Breast epithelium (tissue), 3 donors: ENCODE measurements around the gene CLDN18.

Source experiments
- POLR2AphosphoS5 ChIP-seq, 3 donors: sonication (generic); formaldehyde crosslinking; IDR thresholded peaks; one replicate each; pipeline ENCODE4 v1.6.1; 2017; ENCODE audit warnings: antibody characterized with exemption in 3 of 3
- TF ChIP-seq, protein P1 (sequence below), 3 donors: fragments of 450-650 bp; IDR thresholded peaks; one replicate each; pipeline ENCODE4 v1.5.1; 2016 to 2017; ENCODE audit warnings: antibody characterized with exemption in 3 of 3, mild to moderate bottlenecking in 3 of 3, moderate library complexity in 3 of 3

DNA sequence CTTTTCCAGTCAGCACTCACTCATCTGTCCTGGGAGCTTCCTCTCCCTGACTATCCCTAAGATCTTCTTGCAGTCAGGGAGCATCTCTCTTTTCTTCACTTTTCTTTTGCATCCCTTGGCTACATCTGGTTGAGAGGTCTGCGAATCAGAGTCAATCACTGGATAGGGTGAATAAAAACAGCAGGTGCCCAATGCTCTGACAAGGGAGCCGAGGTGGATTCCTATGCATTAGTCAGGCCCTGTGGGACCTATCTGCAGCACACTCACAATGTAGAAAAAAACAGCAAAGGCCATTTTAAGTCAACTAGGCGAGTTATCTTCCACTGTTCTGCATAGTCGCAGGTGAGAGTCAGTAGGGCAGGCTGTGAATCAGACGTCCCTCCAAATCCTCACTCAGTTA is 69.9 kb downstream of the CLDN18 start:
- TF ChIP-seq, protein P1, sequence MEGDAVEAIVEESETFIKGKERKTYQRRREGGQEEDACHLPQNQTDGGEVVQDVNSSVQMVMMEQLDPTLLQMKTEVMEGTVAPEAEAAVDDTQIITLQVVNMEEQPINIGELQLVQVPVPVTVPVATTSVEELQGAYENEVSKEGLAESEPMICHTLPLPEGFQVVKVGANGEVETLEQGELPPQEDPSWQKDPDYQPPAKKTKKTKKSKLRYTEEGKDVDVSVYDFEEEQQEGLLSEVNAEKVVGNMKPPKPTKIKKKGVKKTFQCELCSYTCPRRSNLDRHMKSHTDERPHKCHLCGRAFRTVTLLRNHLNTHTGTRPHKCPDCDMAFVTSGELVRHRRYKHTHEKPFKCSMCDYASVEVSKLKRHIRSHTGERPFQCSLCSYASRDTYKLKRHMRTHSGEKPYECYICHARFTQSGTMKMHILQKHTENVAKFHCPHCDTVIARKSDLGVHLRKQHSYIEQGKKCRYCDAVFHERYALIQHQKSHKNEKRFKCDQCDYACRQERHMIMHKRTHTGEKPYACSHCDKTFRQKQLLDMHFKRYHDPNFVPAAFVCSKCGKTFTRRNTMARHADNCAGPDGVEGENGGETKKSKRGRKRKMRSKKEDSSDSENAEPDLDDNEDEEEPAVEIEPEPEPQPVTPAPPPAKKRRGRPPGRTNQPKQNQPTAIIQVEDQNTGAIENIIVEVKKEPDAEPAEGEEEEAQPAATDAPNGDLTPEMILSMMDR (IDR thresholded peaks at IDR 0.05): no peak
- TF ChIP-seq POLR2AphosphoS5 (IDR thresholded peaks at IDR 0.05): no peak
